Measurements from ENCODE around the gene CABP2. TPM values are rescaled to one million over a fixed set of nuclear protein-coding genes. Genes with fewer than 3 reads are reported as not detected.

CABP2 gene
- total RNA-seq, 1 experiment from 2014 or later = not detected

DNA sequence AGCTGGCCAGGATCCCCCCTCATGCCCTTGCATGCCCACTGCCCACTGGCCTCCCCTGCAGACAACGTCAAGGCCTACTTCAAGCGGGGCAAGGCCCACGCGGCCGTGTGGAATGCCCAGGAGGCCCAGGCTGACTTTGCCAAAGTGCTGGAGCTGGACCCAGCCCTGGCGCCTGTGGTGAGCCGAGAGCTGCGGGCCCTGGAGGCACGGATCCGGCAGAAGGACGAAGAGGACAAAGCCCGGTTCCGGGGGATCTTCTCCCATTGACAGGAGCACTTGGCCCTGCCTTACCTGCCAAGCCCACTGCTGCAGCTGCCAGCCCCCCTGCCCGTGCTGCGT, 32.5 kb downstream of the CABP2 start:
- Histone ChIP-seq H3K23me2 (ENCODE audit: insufficient read length, low read depth, low read length, poor library complexity, severe bottlenecking) (no peaks in the 10 kb centered on the region), H3K4me1 (ENCODE audit: insufficient read depth, low read length) (no peaks in the 10 kb centered on the region), H3K79me1 (ENCODE audit: insufficient read depth, low read depth, low read length, poor library complexity, severe bottlenecking) (no peaks in the 10 kb centered on the region), H3K56ac (ENCODE audit: insufficient read length, low read depth, low read length) (no peak overlapping the region), H4K20me1 (ENCODE audit: control insufficient read depth, insufficient read depth, insufficient read length) (no peaks in the 10 kb centered on the region), H4K8ac (replicated peaks; ENCODE audit: insufficient read length, low read depth, low read length) (no peak overlapping the region), H2BK20ac (ENCODE audit: low read depth, low read length, poor library complexity, severe bottlenecking) (no peak overlapping the region), H4K5ac (ENCODE audit: insufficient read length, low read depth, low read length) (no peak overlapping the region), H4K91ac (ENCODE audit: insufficient read length, low read depth, low read length) (no peak overlapping the region), H2BK120ac (ENCODE audit: low read depth, low read length, poor library complexity, severe bottlenecking) (no peak overlapping the region), H3K14ac (ENCODE audit: insufficient read depth, low read length) (no peak overlapping the region), H2BK15ac (ENCODE audit: low read depth, low read length) (no peak overlapping the region), H2BK12ac (ENCODE audit: insufficient read length, low read depth, low read length) (no peak overlapping the region), H3K9ac (ENCODE audit: extremely low read depth, insufficient read length, low read length) (no peak overlapping the region), H3K27me3 (ENCODE audit: insufficient read depth, low read length) (no peaks in the 10 kb centered on the region), H3T11ph (ENCODE audit: low read length) (no peak overlapping the region), H2BK5ac (ENCODE audit: insufficient read length, low read length) (no peak overlapping the region), H2AK5ac (ENCODE audit: insufficient read length, low read length) (no peak overlapping the region), H3K79me2 (ENCODE audit: insufficient read depth, low read length) (no peaks in the 10 kb centered on the region), H2AFZ (ENCODE audit: low read length) (no peak overlapping the region), H3K23ac (ENCODE audit: insufficient read length, low read depth, low read length) (no peak overlapping the region), H3K4me2 (ENCODE audit: insufficient read depth, insufficient read length, low read length) (no peak overlapping the region), H3K27ac (ENCODE audit: insufficient read length, low read depth, low read length) (no peak overlapping the region), H3K18ac (ENCODE audit: insufficient read length, low read depth, low read length) (no peak overlapping the region), H3K9me3 (ENCODE audit: control insufficient read depth, low read depth, low read length) (no peaks in the 10 kb centered on the region), H3K4ac (ENCODE audit: low read depth, low read length) (no peak overlapping the region)
- H3K9me3 Mint-ChIP-seq = no peaks in the 10 kb centered on the region
- H3K27me3 Mint-ChIP-seq (ENCODE audit: low read depth) = no peaks in the 10 kb centered on the region
- DNase-seq = no peak
- TF ChIP-seq CTCF (conservative IDR thresholded peaks at IDR 0.05) = no peak
- H3K27ac Mint-ChIP-seq = no peak overlapping the region; a peak in 1 of 7 replicates
- H3K4me1 Mint-ChIP-seq = peaks cover 6 to 7% of the 10 kb centered on the region in 2 experiments
- H3K4me3 Mint-ChIP-seq = no peak overlapping the region
- WGBS (ENCODE audit: extremely low coverage, insufficient read length, low lambda C conversion rate) = no CpG with 5 or more reads among the region's 15 CpGs
- peaks cover 4 to 32% (median 20%) of the 10 kb centered on the region in 3 experiments; a peak in 5 of 7 replicates for H3K36me3 Mint-ChIP-seq (ENCODE audit: insufficient read depth in 1 of 3, low read depth in 3 of 3)
